Suprapubic skin (tissue), 4 donors: Measurements from ENCODE around the gene CYTH3. TPM values are rescaled to one million over a fixed set of nuclear protein-coding genes. Genes with fewer than 3 reads are reported as not detected.

ENCODE experiments used
- DNase-seq, 2 donors: peaks; one replicate each; pipeline ENCODE4 v3.0.0-alpha.2; 2019; ENCODE audit warnings: low spot score in 2 of 2
- H3K27ac ChIP-seq: fragments of 200-600 bp; sonication (generic); one replicate; pipeline ENCODE4 v1.5.1; 2019
- H3K27me3 ChIP-seq: fragments of 200-600 bp; sonication (generic); one replicate; pipeline ENCODE4 v1.5.1; 2019
- H3K36me3 ChIP-seq: fragments of 200-600 bp; sonication (generic); one replicate; pipeline ENCODE4 v1.5.1; 2019
- H3K4me1 ChIP-seq: fragments of 200-600 bp; sonication (generic); one replicate; pipeline ENCODE4 v1.5.1; 2019
- H3K4me3 ChIP-seq: fragments of 200-600 bp; sonication (generic); one replicate; pipeline ENCODE4 v1.5.1; 2019; ENCODE audit warnings: mild to moderate bottlenecking
- H3K9me3 ChIP-seq: fragments of 200-600 bp; sonication (generic); one replicate; pipeline ENCODE4 v1.5.1; 2019
- CTCF ChIP-seq, 2 donors: fragments of 200-600 bp in 1 of 2; fragments of 450-650 bp in 1 of 2; sonication (generic) in 1 of 2; IDR thresholded peaks; one replicate each; pipeline ENCODE4 v1.5.1; 2016 to 2019; ENCODE audit warnings: antibody characterized with exemption in 2 of 2, mild to moderate bottlenecking in 1 of 2, moderate library complexity in 1 of 2
- EP300 ChIP-seq: sonication (generic); formaldehyde crosslinking; IDR thresholded peaks from one replicate; pipeline ENCODE4 v1.6.1; 2017; ENCODE audit warnings: antibody characterized with exemption
- POLR2A ChIP-seq, 2 donors: fragments of 450-650 bp; IDR thresholded peaks; one replicate each; pipeline ENCODE4 v1.6.1; 2017; ENCODE audit warnings: antibody characterized with exemption in 2 of 2, mild to moderate bottlenecking in 2 of 2, moderate library complexity in 2 of 2
- POLR2AphosphoS5 ChIP-seq, 3 donors: sonication (generic); formaldehyde crosslinking; IDR thresholded peaks; one replicate each; pipeline ENCODE4 v1.6.1; 2017; ENCODE audit warnings: antibody characterized with exemption in 3 of 3
- WGBS: methylation state at CpG from one replicate; pipeline ENCODE4 v1.1.5; 2018; 5-methylcytosine and 5-hydroxymethylcytosine counted together
- total RNA-seq, 4 donors: library from RNA; depleted of rRNA; stranded (reverse); fragments of >200 nt; gene quantifications; one replicate each; pipeline ENCODE4 v1.1.0, GENCODE V29; 2016

Gene CYTH3
- total RNA-seq, 4 donors from 2014 or later: 29.8 to 55.7 (median 46.8) TPM

GRCh38 chr7:6212008-6212407 lies 60.4 kb downstream of the CYTH3 start:
- DNase-seq: no peak
- Histone ChIP-seq H3K36me3 (no peaks in the 10 kb centered on the region), H3K27me3 (no peaks in the 10 kb centered on the region), H3K4me1 (peaks cover 7% of the 10 kb centered on the region), H3K9me3 (no peaks in the 10 kb centered on the region), H3K4me3 (no peak overlapping the region), H3K27ac (no peak overlapping the region)
- TF ChIP-seq EP300 (no peak), CTCF (IDR thresholded peaks at IDR 0.05) (no peak), POLR2AphosphoS5 (IDR thresholded peaks at IDR 0.05) (no peak), POLR2A (IDR thresholded peaks at IDR 0.05) (no peak)
- WGBS: 97% methylated on average over 3 of the region's 3 CpGs

- Histone ChIP-seq H3K27me3 (no peaks in the 10 kb centered on the region), H3K4me3 (no peak overlapping the region), H3K36me3 (no peaks in the 10 kb centered on the region), H3K4me1 (peaks cover 7% of the 10 kb centered on the region), H3K27ac (no peak overlapping the region), H3K9me3 (no peaks in the 10 kb centered on the region)
- TF ChIP-seq POLR2A (IDR thresholded peaks at IDR 0.05): no peak
- no peak for TF ChIP-seq EP300
- TF ChIP-seq CTCF (IDR thresholded peaks at IDR 0.05): no peak
- no peak for TF ChIP-seq POLR2AphosphoS5 (IDR thresholded peaks at IDR 0.05)
- DNase-seq: no peak
- WGBS: 84% methylated on average over 7 of the region's 7 CpGs
Measured at GRCh38 chr7:6210621-6211372, 61.6 kb downstream of the CYTH3 start.

GRCh38 chr7:6209340-6209739 lies 63.1 kb downstream of the CYTH3 start:
- Histone ChIP-seq H3K27me3 (no peaks in the 10 kb centered on the region), H3K9me3 (no peaks in the 10 kb centered on the region), H3K27ac (no peak overlapping the region), H3K4me3 (no peak overlapping the region), H3K4me1 (peaks cover 10% of the 10 kb centered on the region), H3K36me3 (no peaks in the 10 kb centered on the region)
- 62% methylated on average over 6 of the region's 6 CpGs for WGBS
- DNase-seq: no peak
- TF ChIP-seq CTCF (IDR thresholded peaks at IDR 0.05): no peak
- TF ChIP-seq POLR2A (IDR thresholded peaks at IDR 0.05): no peak
- no peak for TF ChIP-seq EP300
- no peak for TF ChIP-seq POLR2AphosphoS5 (IDR thresholded peaks at IDR 0.05)

- H3K9me3 ChIP-seq: no peaks in the 10 kb centered on the region
- H3K27ac ChIP-seq: no peak overlapping the region
- H3K4me1 ChIP-seq: peaks cover 10% of the 10 kb centered on the region
- 93% methylated on average over 5 of the region's 5 CpGs for WGBS
- TF ChIP-seq POLR2AphosphoS5 (IDR thresholded peaks at IDR 0.05): no peak
- no peak for TF ChIP-seq EP300
- no peak for TF ChIP-seq CTCF (IDR thresholded peaks at IDR 0.05)
- TF ChIP-seq POLR2A (IDR thresholded peaks at IDR 0.05): no peak
- DNase-seq: no peak
- H3K4me3 ChIP-seq: no peak overlapping the region
- H3K27me3 ChIP-seq: no peaks in the 10 kb centered on the region
- H3K36me3 ChIP-seq: no peaks in the 10 kb centered on the region
Measured at GRCh38 chr7:6208573-6209328, 63.7 kb downstream of the CYTH3 start.

- no peak overlapping the region for H3K27ac ChIP-seq
- no peak overlapping the region for H3K4me3 ChIP-seq
- H3K36me3 ChIP-seq: no peaks in the 10 kb centered on the region
- TF ChIP-seq EP300 (no peak), POLR2A (IDR thresholded peaks at IDR 0.05) (no peak), CTCF (IDR thresholded peaks at IDR 0.05) (no peak), POLR2AphosphoS5 (IDR thresholded peaks at IDR 0.05) (no peak)
- WGBS: 66% methylated on average over 3 of the region's 3 CpGs
- no peak for DNase-seq
- H3K4me1 ChIP-seq: peaks cover 10% of the 10 kb centered on the region
- no peaks in the 10 kb centered on the region for H3K9me3 ChIP-seq
- no peaks in the 10 kb centered on the region for H3K27me3 ChIP-seq
Measured at GRCh38 chr7:6205971-6206660, 66.3 kb downstream of the CYTH3 start.
